ENCODE results near the gene FAM3C.
"Not testable (repeated sequence)": the region's sequence is repeated elsewhere in the genome, so short reads cannot be mapped to it uniquely, and the experiment has no call there.

The FAM3C gene

DNA sequence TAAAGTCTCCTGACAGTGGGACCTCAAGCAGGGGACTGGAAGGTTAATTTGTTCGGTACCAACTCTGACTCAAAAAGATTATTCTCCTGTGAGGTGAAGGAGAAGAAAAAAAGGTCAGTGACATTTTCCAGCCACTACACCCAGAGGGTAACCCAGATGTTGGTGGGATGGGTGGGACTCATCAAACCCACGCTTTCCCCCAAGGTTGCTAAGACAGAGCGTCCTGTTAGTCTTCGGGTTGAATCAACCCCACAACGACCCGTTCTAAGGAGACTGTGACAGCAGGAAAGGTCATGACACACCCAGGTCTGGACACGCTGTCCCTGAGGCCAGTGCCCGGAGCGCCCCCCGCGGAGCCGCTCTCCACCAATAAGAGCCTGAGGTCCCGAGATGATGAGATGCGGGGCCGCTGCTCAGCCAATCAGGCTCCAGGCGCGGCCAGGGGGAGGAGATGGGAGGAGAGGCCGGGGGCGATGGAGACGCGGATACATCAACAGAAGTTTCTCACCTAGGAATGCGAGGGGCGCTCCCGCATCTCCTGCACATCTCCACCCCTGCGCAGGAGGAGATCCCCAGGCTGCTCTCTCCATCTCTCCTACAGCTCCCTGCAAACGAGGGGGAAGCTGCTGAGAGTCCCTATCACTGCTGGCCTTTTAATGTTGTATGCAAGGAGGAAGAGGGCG is 67.5 kb downstream of the FAM3C start, which contains the start of gene WNT16:
WNT16 (plus strand) TSS at position 493 of the 683 bp plus-strand sequence. CDS start 293 bp downstream, outside the sequence.
- H3K27me3 ChIP-seq (ENCODE audit: insufficient read depth, insufficient read length) = peaks cover 39% of the 10 kb centered on the region
- H3K9me3 ChIP-seq (ENCODE audit: insufficient read depth, low read length) = no peaks in the 10 kb centered on the region
- H3K9ac ChIP-seq (ENCODE audit: insufficient read length, low read depth) = peak within 1 kb of the TSS; percentile 21

DNA sequence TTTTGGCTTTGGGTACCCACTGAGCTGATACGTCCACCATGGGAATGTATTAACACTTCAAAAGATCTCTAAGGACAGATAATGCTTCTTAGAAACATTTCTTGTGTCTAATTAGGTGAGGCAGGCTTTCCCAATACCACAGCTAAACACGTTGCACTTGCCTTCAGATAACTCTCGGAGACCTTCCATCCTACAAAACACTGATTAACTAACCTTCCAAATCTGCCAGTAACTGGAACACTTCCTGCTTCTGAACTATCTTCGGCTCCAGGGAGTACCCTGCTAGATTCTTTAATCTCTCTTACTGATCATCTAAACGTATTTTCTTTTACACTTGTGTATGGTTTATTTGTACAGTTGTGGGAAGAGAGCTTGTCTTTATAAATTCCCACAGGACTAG is 68.4 kb downstream of the FAM3C start:
- Histone ChIP-seq H3K9me3 (ENCODE audit: insufficient read depth, low read length) (no peaks in the 10 kb centered on the region), H3K9ac (ENCODE audit: insufficient read length, low read depth) (no peak overlapping the region), H3K27me3 (ENCODE audit: insufficient read depth, insufficient read length) (peaks cover 39% of the 10 kb centered on the region), H3K36me3 (ENCODE audit: insufficient read depth, insufficient read length, low read length) (no peaks in the 10 kb centered on the region), H3K4me3 (ENCODE audit: insufficient read length, low read depth) (no peak overlapping the region), H3K4me1 (ENCODE audit: insufficient read depth, insufficient read length) (no peaks in the 10 kb centered on the region)
- TF ChIP-seq YY1 (IDR thresholded peaks at IDR 0.05; ENCODE audit: insufficient read depth, insufficient read length) (no peak), SUZ12 (IDR thresholded peaks at IDR 0.05; ENCODE audit: extremely low read depth, insufficient read depth, insufficient read length) (no peak), ZNF274 (IDR thresholded peaks at IDR 0.05; ENCODE audit: low read depth, low read length) (no peak)
- DNase-seq (ENCODE audit: low read depth, low spot score) = no peak

More for the DNA sequence above, 67.5 kb downstream of the FAM3C start, which contains the start of gene WNT16:
- H3K4me3 ChIP-seq (ENCODE audit: insufficient read length, low read depth) = peak within 1 kb of the TSS; percentile 32
- DNase-seq (ENCODE audit: low read depth, low spot score) = no peak
- TF ChIP-seq SUZ12 (IDR thresholded peaks at IDR 0.05; ENCODE audit: extremely low read depth, insufficient read depth, insufficient read length) = no peak
- no peak for TF ChIP-seq ZNF274 (IDR thresholded peaks at IDR 0.05; ENCODE audit: low read depth, low read length)
- TF ChIP-seq YY1 (IDR thresholded peaks at IDR 0.05; ENCODE audit: insufficient read depth, insufficient read length) = no peak
- H3K36me3 ChIP-seq (ENCODE audit: insufficient read depth, insufficient read length, low read length) = no peaks in the 10 kb centered on the region
- H3K4me1 ChIP-seq (ENCODE audit: insufficient read depth, insufficient read length) = no peaks in the 10 kb centered on the region

DNA sequence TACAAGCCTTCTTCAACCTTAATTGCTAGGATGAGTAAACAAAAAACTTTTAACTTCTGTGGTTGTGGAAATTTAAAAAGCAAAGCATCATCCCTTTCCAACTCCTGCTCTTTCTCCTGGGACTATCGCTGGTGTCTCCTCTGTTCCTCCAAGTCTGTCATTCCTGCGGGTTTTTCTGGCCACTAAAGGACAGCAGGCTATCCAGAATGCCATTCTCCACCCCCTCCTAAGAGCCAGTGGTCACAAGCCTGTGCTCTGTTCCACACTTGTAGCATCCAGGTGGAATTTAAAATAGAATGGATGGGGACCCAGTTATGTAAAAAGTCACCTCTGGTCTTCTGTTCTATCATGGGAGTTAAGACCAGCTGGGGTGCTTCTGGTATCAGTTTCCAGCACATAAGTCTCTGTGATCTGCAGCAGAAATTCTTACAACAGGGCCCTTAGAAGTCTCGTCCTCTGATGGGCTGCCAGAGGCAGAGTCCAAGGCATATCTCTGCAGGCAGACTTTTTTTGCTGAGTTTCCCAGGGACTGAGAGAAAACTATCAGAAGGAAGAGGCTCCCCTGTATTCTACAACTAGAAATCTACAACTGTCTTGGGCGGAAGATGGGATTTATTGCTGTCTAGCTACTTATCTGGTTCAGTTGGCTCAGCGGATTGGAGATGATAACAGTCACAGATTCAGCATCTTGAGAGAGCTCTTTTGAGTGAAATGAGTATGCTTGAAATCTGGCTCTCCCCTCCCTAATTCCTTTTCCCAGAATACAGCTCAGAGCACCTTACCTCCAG is 72.4 kb downstream of the FAM3C start:
- H3K9me3 ChIP-seq (ENCODE audit: insufficient read depth, low read length) = no peaks in the 10 kb centered on the region
- DNase-seq (ENCODE audit: low read depth, low spot score) = no peak
- no peaks in the 10 kb centered on the region for H3K36me3 ChIP-seq (ENCODE audit: insufficient read depth, insufficient read length, low read length)
- H3K4me3 ChIP-seq (ENCODE audit: insufficient read length, low read depth) = no peak overlapping the region
- H3K27me3 ChIP-seq (ENCODE audit: insufficient read depth, insufficient read length) = peaks cover 8% of the 10 kb centered on the region
- no peaks in the 10 kb centered on the region for H3K4me1 ChIP-seq (ENCODE audit: insufficient read depth, insufficient read length)
- no peak overlapping the region for H3K9ac ChIP-seq (ENCODE audit: insufficient read length, low read depth)
- no peak for TF ChIP-seq YY1 (IDR thresholded peaks at IDR 0.05; ENCODE audit: insufficient read depth, insufficient read length)
- TF ChIP-seq SUZ12 (IDR thresholded peaks at IDR 0.05; ENCODE audit: extremely low read depth, insufficient read depth, insufficient read length) = no peak
- TF ChIP-seq ZNF274 (IDR thresholded peaks at IDR 0.05; ENCODE audit: low read depth, low read length) = no peak

DNA sequence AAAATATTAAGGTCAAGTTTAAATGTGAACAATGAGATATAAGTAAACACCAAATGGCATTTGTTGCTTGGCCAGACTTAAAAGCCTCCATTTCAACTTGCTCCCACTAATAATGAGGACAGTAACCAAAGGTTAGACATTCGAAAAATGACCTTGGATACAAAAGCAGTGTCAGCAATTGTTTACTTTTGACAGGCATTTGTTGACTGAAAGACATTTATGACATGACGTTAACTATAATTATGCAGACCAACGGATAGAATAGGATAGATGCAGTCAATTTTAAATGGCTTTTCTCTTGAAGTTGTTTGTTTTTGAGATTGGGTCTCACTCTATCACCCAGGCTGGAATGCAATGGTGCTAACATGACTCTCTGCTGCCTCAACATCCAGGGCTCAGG is 73.6 kb downstream of the FAM3C start:
- Histone ChIP-seq H3K4me3 (ENCODE audit: insufficient read length, low read depth) (no peak overlapping the region), H3K36me3 (ENCODE audit: insufficient read depth, insufficient read length, low read length) (no peaks in the 10 kb centered on the region), H3K4me1 (ENCODE audit: insufficient read depth, insufficient read length) (no peaks in the 10 kb centered on the region), H3K9me3 (ENCODE audit: insufficient read depth, low read length) (no peaks in the 10 kb centered on the region), H3K9ac (ENCODE audit: insufficient read length, low read depth) (no peak overlapping the region), H3K27me3 (ENCODE audit: insufficient read depth, insufficient read length) (no peaks in the 10 kb centered on the region)
- TF ChIP-seq ZNF274 (IDR thresholded peaks at IDR 0.05; ENCODE audit: low read depth, low read length) (no peak), YY1 (IDR thresholded peaks at IDR 0.05; ENCODE audit: insufficient read depth, insufficient read length) (no peak), SUZ12 (IDR thresholded peaks at IDR 0.05; ENCODE audit: extremely low read depth, insufficient read depth, insufficient read length) (no peak)
- no peak for DNase-seq (ENCODE audit: low read depth, low spot score)

DNA sequence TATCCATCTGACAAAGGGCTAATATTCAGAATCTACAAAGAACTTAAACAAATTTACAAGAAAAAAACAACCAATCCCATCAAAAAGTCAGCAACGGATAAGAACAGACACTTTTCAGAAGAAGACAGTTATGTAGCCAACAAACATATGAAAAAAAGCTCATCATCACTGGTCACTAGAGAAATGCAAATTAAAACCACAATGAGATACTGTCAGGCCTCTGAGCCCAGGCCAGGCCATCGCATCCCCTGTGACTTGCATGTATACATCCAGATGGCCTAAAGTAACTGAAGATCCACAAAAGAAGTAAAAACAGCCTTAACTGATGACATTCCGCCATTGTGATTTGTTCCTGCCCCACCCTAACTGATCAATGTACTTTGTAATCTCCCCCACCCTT is 80.9 kb downstream of the FAM3C start:
- H3K4me1 ChIP-seq (ENCODE audit: insufficient read depth, insufficient read length); H3K36me3 ChIP-seq (ENCODE audit: insufficient read depth, insufficient read length, low read length); DNase-seq (ENCODE audit: low read depth, low spot score); H3K4me3 ChIP-seq (ENCODE audit: insufficient read length, low read depth); H3K27me3 ChIP-seq (ENCODE audit: insufficient read depth, insufficient read length); H3K9ac ChIP-seq (ENCODE audit: insufficient read length, low read depth); H3K9me3 ChIP-seq (ENCODE audit: insufficient read depth, low read length): not testable (repeated sequence)

DNA sequence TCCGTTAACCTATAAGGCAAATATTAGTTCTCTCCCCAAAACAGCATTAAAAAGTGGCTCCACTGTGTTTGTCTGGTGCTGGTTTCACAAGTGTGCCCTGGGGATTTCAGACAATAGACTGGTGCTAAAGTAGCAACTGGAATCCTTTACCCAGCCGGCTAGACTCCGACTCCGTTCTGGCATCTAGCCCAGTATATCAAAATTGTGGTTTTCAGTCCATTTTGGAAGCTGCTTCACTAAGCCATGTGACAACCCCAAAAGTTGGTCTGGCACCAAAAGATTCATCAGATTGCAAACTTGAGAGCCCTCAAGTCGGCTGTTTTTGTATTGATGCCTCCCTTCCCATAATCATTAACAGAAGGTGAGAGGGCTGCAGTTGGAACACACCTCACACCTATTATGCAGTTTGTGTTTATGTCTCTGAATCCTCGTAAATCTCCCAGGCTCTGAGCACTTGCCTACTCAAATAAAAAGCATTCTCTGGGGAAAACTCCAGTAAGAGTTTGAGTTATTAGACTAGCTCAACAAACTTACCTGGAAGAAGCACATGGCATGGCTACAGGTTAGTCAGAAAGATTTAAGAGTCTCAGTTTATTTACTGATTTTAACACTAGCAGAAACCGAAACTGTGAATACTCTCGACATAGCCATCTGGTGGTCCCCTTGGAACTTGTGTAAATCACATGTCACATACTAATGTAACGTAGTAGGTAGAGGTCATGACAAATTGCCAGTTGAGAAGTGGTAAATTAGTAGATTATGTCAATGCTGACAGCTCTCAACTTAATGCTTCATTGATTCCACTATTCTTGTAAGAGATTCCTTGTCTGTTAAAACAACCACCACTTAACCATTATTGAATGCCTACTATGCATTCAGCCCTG is 82.1 kb downstream of the FAM3C start:
- H3K4me1 ChIP-seq (ENCODE audit: insufficient read depth, insufficient read length) = no peaks in the 10 kb centered on the region
- DNase-seq (ENCODE audit: low read depth, low spot score) = no peak
- H3K27me3 ChIP-seq (ENCODE audit: insufficient read depth, insufficient read length) = no peaks in the 10 kb centered on the region
- H3K9ac ChIP-seq (ENCODE audit: insufficient read length, low read depth) = no peak overlapping the region
- H3K36me3 ChIP-seq (ENCODE audit: insufficient read depth, insufficient read length, low read length) = no peaks in the 10 kb centered on the region
- no peaks in the 10 kb centered on the region for H3K9me3 ChIP-seq (ENCODE audit: insufficient read depth, low read length)
- no peak for TF ChIP-seq YY1 (IDR thresholded peaks at IDR 0.05; ENCODE audit: insufficient read depth, insufficient read length)
- TF ChIP-seq ZNF274 (IDR thresholded peaks at IDR 0.05; ENCODE audit: low read depth, low read length) = no peak
- no peak for TF ChIP-seq SUZ12 (IDR thresholded peaks at IDR 0.05; ENCODE audit: extremely low read depth, insufficient read depth, insufficient read length)
- no peak overlapping the region for H3K4me3 ChIP-seq (ENCODE audit: insufficient read length, low read depth)
